ENCODE results near the gene NFATC3. TPM values are rescaled to one million over a fixed set of nuclear protein-coding genes. Genes with fewer than 3 reads are reported as not detected.
A peak's percentile ranks its signal among the peaks of the same experiment; 100 is the strongest.

NFATC3 gene
- total RNA-seq, 2 donors from 2014 or later: 51.1 to 56.7 TPM

DNA sequence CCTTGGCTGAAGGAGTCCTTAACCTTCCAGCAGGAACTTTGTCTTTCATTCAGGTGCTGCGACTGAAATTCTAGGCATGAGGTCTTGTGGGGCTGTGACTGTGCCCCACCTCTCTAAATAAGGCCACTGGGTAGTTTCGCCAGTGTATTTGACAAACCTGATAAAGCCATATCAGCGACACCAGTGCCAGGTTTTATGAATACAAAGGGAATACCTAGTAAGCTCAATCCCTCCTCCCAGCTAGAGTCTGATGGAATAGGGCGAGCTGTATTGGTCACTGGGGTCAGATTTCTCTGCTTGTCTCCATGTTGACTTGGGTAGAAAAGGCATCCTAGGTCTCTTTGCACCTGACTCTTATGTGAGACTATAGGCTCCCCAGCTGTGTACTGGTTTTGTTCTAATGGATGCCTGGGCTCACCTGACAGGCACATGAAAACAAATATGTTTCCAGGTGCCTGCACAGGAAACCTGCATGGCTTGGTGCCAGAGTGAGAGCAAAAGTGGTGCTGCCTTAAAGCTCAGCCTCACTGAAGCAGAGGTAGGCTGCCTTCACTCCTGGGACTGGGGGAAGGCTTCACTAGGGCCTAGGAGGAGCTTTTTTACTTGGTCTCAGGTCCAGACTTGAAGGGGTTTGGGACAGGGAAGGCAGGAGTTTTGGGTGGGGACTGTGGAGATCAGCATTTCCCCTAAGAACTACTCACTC is 187.5 kb downstream of the NFATC3 start:
- no peak for ATAC-seq (ENCODE audit: insufficient number of reproducible peaks, low FRiP score, low read depth)
- no peak for DNase-seq (ENCODE audit: low spot score)
- no peak overlapping the region for H3K27ac ChIP-seq
- no peak overlapping the region for H3K4me3 ChIP-seq
- peaks cover 7% of the 10 kb centered on the region for H3K36me3 ChIP-seq
- no peaks in the 10 kb centered on the region for H3K27me3 ChIP-seq (replicated peaks; ENCODE audit: insufficient read depth)
- TF ChIP-seq, protein P1, sequence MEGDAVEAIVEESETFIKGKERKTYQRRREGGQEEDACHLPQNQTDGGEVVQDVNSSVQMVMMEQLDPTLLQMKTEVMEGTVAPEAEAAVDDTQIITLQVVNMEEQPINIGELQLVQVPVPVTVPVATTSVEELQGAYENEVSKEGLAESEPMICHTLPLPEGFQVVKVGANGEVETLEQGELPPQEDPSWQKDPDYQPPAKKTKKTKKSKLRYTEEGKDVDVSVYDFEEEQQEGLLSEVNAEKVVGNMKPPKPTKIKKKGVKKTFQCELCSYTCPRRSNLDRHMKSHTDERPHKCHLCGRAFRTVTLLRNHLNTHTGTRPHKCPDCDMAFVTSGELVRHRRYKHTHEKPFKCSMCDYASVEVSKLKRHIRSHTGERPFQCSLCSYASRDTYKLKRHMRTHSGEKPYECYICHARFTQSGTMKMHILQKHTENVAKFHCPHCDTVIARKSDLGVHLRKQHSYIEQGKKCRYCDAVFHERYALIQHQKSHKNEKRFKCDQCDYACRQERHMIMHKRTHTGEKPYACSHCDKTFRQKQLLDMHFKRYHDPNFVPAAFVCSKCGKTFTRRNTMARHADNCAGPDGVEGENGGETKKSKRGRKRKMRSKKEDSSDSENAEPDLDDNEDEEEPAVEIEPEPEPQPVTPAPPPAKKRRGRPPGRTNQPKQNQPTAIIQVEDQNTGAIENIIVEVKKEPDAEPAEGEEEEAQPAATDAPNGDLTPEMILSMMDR (IDR thresholded peaks at IDR 0.05): no peak
- H3K9me3 ChIP-seq: no peaks in the 10 kb centered on the region
- peaks cover 23 to 52% of the 10 kb centered on the region in 2 donors for H3K4me1 ChIP-seq (ENCODE audit: control insufficient read depth in 1 of 2, low read depth in 2 of 2)

GRCh38 chr16:68273459-68273858 is 188.3 kb downstream of the NFATC3 start:
- H3K9me3 ChIP-seq: no peaks in the 10 kb centered on the region
- no peak overlapping the region for H3K27ac ChIP-seq
- no peak overlapping the region for H3K4me3 ChIP-seq
- peaks cover 7% of the 10 kb centered on the region for H3K36me3 ChIP-seq
- DNase-seq (ENCODE audit: low spot score): no peak
- H3K27me3 ChIP-seq (replicated peaks; ENCODE audit: insufficient read depth): no peaks in the 10 kb centered on the region
- TF ChIP-seq, protein P1 (IDR thresholded peaks at IDR 0.05): no peak
- peaks cover 23 to 44% of the 10 kb centered on the region in 2 donors for H3K4me1 ChIP-seq (ENCODE audit: control insufficient read depth in 1 of 2, low read depth in 2 of 2)
- no peak for ATAC-seq (ENCODE audit: insufficient number of reproducible peaks, low FRiP score, low read depth)

- Histone ChIP-seq H3K36me3 (peaks cover 7% of the 10 kb centered on the region), H3K27me3 (replicated peaks; ENCODE audit: insufficient read depth) (no peaks in the 10 kb centered on the region), H3K9me3 (no peaks in the 10 kb centered on the region), H3K4me3 (no peak overlapping the region), H3K27ac (peak overlapping the region in 1 of 2 donors; percentile 13), H3K4me1 (ENCODE audit: control insufficient read depth in 1 of 2, low read depth in 2 of 2) (peaks cover 23 to 41% of the 10 kb centered on the region in 2 donors)
- DNase-seq (ENCODE audit: low spot score) (no peak), ATAC-seq (ENCODE audit: insufficient number of reproducible peaks, low FRiP score, low read depth) (no peak)
- TF ChIP-seq, protein P1 (IDR thresholded peaks at IDR 0.05): no peak
Observed at GRCh38 chr16:68273896-68274295, 188.7 kb downstream of the NFATC3 start.

- H3K27ac ChIP-seq: peak overlapping the region in 1 of 2 donors; percentile 56
Observed at GRCh38 chr16:68274441-68274840, 189.3 kb downstream of the NFATC3 start.

GRCh38 chr16:68275611-68276191 is 190.5 kb downstream of the NFATC3 start:
- Histone ChIP-seq H3K27ac (peak overlapping the region; percentile 56 to 74), H3K9me3 (no peaks in the 10 kb centered on the region), H3K36me3 (peaks cover 7% of the 10 kb centered on the region), H3K27me3 (replicated peaks; ENCODE audit: insufficient read depth) (no peaks in the 10 kb centered on the region), H3K4me3 (no peak overlapping the region), H3K4me1 (ENCODE audit: control insufficient read depth in 1 of 2, low read depth in 2 of 2) (peaks cover 23 to 33% of the 10 kb centered on the region in 2 donors)
- no peak for DNase-seq (ENCODE audit: low spot score)
- TF ChIP-seq, protein P1 (IDR thresholded peaks at IDR 0.05): no peak
- ATAC-seq (ENCODE audit: insufficient number of reproducible peaks, low FRiP score, low read depth): no peak

More at GRCh38 chr16:68274441-68274840, 189.3 kb downstream of the NFATC3 start:
- TF ChIP-seq, protein P1 (IDR thresholded peaks at IDR 0.05): no peak
- ATAC-seq (ENCODE audit: insufficient number of reproducible peaks, low FRiP score, low read depth): no peak
- H3K4me3 ChIP-seq: no peak overlapping the region
- no peaks in the 10 kb centered on the region for H3K9me3 ChIP-seq
- no peaks in the 10 kb centered on the region for H3K27me3 ChIP-seq (replicated peaks; ENCODE audit: insufficient read depth)
- DNase-seq (ENCODE audit: low spot score): no peak
- H3K36me3 ChIP-seq: peaks cover 7% of the 10 kb centered on the region
- peaks cover 23 to 40% of the 10 kb centered on the region in 2 donors for H3K4me1 ChIP-seq (ENCODE audit: control insufficient read depth in 1 of 2, low read depth in 2 of 2)

Data from thoracic aorta (tissue), 2 donors.